GM19193 (cell line): ENCODE measurements around the gene MIEN1.

Experiments
- POLR2A ChIP-seq: IDR thresholded peaks from 4 replicates; pipeline ENCODE4 v1.6.1; 2011; ENCODE audit not compliant: insufficient read depth, insufficient read length; ENCODE audit errors: extremely low read depth

Gene MIEN1

DNA sequence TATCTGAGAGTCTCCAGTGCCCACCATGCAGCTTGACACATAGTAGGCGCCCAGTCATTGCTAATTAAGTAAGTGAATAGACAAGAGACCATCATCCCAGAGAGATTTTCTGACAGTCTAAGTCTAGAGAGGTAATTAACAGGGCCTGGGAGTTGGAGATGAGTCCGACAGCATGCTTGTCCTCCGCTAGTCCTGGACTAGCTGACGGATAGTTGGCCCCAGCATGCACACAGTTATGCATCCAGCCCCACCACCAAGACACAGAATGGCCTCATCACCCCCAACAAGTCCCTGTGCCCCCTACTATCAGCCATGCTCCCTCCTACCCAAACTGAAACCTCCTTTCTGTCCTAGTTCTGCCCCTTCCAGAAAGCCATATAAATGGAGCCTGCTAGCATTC is 17.4 kb upstream of the MIEN1 start:
- no peak for TF ChIP-seq POLR2A

DNA sequence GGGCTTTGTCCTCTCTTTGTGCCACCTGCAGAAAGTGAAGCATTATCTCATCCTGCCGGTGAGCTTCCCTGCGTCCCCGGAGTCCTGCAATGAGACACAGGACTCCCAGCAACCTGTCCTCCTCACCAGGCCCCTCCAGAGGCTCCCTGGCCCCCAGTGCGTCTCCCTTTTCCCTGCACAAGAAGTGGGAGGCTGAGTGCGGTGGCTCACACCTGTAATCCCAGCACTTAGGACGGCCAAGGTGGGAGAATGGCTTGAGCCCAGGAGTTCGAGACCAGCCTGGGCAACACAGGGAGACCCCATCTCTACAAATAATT is 15.8 kb upstream of the MIEN1 start:
- TF ChIP-seq POLR2A: no peak

DNA sequence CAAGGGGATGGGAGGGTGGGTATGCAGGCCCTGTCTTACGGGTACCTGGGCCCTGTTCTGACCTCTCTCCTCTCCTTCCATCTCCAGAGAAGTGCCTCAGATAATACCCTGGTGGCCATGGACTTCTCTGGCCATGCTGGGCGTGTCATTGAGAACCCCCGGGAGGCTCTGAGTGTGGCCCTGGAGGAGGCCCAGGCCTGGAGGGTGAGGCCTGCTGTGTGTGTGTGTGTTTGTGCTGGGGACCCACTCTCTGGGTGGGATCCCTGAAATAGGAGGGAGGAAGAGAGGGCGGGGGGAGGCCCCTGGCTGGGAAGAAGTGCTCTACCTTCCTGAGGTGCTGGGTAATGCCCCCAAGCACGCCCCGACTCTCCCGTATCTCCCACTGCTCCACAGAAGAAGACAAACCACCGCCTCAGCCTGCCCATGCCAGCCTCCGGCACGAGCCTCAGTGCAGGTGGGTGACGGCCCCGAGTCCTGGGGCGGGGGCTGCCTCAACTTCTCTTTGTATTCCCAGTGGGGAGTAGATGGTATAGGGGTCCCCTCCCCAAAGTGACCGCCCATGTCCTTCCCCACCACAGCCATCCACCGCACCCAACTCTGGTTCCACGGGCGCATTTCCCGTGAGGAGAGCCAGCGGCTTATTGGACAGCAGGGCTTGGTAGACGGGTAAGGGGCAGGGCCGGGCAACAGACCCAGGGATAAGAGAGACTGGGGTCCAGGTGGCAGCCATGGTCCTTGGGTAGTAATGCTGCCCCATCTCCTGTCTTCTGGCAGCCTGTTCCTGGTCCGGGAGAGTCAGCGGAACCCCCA is 15.2 kb upstream of the MIEN1 start:
- no peak for TF ChIP-seq POLR2A

DNA sequence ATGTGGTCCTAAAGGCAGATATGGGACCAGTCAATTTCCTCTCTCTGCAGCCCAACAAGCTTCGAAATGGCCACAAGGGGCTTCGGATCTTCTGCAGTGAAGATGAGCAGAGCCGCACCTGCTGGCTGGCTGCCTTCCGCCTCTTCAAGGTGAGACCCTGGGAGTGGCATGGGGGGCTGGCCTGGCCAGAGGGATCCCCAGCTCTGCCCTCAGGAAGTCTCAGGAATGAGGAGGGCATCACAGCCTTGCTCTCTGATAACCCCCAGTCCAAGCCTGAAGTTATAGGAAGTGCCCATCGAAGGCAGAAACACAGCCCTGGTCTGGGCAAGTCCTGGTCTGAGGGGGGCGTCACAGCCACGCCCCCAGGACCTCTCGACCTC is 14.5 kb upstream of the MIEN1 start:
- TF ChIP-seq POLR2A: no peak

DNA sequence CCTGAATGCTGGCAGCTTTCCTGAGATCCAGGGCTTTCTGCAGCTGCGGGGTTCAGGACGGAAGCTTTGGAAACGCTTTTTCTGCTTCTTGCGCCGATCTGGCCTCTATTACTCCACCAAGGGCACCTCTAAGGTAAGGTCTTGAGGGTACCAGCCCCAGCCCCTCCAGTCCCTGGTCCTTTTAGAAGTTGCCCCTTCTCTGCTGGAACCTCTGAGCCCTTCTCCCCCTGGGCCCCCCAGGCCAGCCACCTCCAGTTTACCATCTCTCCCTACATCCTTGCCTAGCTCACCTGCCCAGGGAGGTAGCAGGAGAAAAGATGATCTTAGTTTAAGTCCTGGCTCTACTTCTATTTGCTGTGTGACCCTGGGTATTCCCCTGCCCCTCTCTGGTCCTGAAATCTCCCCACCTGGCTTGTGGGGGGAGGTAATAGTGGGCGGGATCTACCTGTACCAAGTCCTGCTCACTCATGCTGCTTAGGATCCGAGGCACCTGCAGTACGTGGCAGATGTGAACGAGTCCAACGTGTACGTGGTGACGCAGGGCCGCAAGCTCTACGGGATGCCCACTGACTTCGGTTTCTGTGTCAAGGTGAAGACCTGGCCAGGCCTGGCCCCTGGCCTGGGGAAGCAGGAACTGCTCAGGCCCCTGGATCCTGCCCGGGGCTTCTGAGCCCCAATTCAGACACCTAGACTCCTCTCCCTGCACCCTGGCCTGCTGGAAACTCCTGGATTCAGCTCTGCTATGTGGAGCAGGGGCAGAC is 13.9 kb upstream of the MIEN1 start:
- no peak for TF ChIP-seq POLR2A

DNA sequence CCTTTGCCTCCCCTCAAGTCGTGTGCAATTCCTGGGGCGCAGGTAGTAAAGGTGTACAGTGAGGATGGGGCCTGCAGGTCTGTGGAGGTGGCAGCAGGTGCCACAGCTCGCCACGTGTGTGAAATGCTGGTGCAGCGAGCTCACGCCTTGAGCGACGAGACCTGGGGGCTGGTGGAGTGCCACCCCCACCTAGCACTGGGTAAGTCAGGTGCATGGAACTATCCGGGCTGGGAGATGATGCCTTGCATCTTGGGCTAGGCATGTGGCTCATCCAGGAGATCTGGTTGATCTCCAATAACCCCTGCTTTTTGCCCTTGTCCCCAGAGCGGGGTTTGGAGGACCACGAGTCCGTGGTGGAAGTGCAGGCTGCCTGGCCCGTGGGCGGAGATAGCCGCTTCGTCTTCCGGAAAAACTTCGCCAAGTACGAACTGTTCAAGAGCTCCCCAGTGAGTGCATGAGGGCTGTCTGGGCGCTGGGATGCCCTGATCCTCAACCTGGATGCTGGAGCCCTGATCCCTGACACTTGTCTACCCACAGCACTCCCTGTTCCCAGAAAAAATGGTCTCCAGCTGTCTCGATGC is 12.6 kb upstream of the MIEN1 start:
- TF ChIP-seq POLR2A: no peak

DNA sequence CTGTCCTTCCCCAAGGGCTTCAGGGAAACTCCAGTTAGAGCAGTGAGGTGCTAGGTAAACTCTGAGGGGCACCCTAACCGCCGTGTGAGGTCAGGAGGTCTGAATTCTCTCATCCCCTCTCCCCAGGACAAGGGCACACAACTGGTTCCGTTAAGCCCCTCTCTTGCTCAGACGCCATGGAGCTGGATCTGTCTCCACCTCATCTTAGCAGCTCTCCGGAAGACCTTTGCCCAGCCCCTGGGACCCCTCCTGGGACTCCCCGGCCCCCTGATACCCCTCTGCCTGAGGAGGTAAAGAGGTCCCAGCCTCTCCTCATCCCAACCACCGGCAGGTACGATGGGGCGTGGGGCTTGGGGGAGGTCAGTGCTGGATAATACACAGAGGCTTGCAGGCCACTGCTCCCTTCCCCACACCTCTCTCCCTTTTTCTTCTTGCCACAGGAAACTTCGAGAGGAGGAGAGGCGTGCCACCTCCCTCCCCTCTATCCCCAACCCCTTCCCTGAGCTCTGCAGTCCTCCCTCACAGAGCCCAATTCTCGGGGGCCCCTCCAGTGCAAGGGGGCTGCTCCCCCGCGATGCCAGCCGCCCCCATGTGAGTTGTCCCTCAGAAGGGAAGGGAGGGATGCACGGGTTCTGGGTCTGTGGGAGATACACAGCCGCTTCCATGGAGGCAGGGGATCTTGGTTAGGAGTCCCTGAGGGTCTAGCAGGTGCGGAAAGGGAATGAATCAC is 12.0 kb upstream of the MIEN1 start:
- TF ChIP-seq POLR2A: no peak

DNA sequence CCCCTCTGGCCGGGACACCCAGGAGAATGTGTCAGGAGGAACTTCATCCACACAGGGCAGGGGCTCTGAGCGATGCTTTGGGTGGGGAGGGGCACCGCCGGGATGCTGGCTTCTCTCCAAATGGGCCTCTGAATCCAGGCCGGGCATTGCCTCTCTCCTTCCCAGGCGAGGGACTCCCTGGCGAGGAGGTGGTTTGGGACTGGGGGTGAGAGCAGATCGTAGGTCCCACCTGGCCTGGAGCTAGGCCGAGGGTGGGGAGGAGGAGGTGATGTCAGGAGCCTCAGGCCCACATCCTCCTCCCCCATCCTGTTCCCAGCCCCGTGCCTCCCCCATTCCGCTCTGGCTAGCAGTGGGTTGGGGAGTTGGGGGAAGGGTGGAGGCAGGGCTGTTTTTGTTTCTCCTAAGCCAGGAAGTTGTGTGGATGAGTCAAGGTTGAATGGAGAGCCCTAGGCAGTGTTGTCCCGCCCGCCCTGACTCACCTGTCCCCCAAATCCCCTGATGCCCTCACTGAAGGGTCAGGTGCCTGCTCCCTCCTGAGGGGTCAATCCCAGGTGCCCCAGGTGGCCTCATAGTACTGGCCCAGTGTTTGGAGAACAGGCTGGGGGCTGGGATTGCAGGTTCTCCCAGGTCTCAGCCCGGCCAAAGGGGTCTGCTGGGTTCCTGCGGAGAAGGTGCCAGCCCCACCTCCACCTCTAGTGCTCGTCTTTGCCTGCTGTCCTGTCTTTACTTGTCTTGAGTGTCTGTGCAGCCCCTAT is 10.2 kb upstream of the MIEN1 start:
- TF ChIP-seq POLR2A: no peak

DNA sequence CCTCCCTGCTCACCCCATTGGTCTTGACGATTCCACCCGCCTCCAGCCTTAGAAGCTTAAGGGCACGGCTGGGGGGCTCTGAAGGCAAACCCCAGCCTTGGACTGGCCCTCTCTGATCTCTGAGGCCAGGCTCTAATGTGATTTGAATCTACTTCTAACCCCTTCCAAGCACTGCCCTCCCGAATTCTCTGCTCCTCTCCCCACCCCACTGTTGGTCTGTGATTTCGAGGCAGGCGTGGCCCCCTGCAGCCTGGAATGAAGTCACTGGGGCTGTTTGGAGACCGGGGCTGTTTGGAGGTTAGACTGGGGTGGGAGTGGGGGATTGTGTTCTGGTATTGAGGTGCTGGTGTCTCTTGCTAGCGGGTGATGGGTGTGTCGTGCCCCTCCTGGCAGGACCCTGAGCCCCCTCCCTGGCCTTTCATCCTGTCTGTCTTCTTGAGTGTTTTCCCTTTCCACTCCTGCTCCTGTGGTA is 9.6 kb upstream of the MIEN1 start:
- no peak for TF ChIP-seq POLR2A

DNA sequence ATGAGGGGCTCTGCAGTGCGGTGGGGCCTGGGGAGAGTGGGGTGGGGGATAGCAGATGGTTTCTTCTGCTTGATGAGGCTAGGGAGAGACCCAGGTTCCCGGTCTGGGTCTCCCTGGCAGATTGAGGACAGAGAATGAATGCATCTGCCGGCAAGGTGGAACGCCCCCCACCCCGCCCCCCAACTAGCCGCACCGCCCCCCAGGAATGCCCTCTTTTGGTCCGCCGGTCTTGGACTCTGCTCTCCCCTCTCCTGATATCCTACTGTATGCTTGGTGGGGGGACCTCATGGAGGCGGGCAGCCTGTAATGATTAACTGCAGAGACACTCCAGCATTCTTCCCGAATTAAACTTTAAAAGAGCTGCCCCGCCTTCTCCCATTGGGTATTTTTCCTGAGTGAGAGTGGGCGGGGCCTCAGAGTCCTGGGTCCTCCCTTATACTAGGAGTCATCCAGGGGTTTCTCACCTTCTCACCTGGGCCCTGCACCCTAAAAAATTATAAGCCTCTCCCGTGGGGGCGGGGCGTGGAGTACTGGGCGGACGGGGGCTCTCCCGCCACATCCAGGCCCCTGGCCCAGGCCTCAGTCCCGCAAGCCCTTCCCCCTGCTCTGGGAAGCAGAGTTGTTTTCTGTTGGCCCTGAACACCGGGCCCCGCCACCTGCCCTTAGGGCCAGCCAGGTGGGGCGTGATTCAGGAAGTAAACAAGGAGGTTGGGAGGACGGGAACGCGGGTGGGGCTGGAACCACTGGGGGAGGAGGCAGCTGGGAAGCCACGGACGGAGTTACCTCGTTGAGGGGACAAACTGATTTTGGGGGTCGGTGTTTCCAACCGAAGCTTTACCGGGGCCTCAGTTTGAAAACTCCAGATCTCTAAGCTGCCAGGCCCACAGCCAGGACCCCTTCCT is 8.9 kb upstream of the MIEN1 start:
- TF ChIP-seq POLR2A: no peak

DNA sequence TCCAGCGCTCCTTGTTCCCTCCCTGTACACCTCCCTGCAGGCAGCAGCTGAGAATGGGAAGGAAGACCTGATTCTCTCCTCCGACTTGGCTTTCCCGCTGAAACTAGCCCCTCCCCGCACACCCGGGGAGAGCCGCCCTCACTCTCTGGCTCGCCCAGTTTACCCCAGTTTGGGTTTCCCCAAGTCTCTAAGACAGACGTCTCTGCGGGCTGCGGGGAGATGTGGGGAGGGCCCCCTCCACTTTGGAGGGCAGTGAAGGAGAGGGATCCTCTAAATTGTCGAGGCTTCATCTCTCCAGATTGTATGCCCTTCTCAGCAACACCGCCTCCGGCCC is 8.2 kb upstream of the MIEN1 start:
- TF ChIP-seq POLR2A: no peak

DNA sequence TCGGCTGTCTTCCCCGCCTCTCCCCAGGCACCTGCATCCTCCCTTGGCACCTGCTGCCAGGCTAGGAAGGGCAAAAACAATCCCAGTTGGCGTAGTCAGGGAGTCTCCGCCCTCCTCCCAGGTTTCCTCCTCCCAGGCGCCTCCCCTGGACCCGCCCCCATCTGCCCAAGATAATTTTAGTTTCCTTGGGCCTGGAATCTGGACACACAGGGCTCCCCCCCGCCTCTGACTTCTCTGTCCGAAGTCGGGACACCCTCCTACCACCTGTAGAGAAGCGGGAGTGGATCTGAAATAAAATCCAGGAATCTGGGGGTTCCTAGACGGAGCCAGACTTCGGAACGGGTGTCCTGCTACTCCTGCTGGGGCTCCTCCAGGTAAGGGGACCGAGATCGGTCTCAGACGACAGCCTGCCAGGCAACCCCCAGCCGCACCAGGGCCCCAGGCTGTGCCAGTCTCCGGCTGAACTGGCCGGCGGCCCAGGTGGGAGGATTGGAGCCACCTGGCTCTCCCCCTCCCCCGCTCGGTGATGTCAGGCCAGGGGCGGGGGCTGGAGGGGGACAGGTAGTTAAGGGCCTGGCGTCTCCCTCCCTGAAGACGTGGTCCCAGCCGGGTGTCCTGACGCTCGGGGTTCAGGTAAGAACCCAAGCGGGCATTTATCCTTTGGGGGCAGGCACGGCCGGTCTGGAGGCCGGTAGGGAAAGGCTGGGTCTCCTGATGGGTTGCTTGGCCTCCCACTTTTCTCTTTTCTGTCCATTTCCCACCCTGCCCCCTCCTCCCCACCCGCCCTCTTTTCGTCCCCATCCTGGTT is 7.6 kb upstream of the MIEN1 start, which contains the start of gene GRB7:
TSS of gene GRB7 (plus strand) at position 179 of the 808 bp plus-strand sequence. CDS start 4,364 bp downstream, outside the sequence.
- no peak for TF ChIP-seq POLR2A
